ENCODE results near the gene TTC29.
"Not testable (repeated sequence)": the region's sequence is repeated elsewhere in the genome, so short reads cannot be mapped to it uniquely, and the experiment has no call there.

TTC29 gene

GRCh38 chr4:146674829-146675570 lies 270.7 kb downstream of the TTC29 start:
- no peaks in the 10 kb centered on the region for H3K36me3 ChIP-seq

GRCh38 chr4:146663968-146664311 lies 281.7 kb downstream of the TTC29 start:
- DNase-seq; H3K4me1 ChIP-seq; H3K9me3 ChIP-seq; H3K4me3 ChIP-seq (ENCODE audit: low read depth, low read length); H3K36me3 ChIP-seq: not testable (repeated sequence)
- H3K27me3 ChIP-seq = peaks cover 18% of the 10 kb centered on the region

More at GRCh38 chr4:146674829-146675570, 270.7 kb downstream of the TTC29 start:
- Histone ChIP-seq H3K9me3 (no peaks in the 10 kb centered on the region), H3K27me3 (peaks cover 3% of the 10 kb centered on the region; the same call in 1 of the 2 replicates), H3K4me3 (ENCODE audit: low read depth, low read length) (no peak overlapping the region), H3K4me1 (no peaks in the 10 kb centered on the region)
- DNase-seq = no peak
- TF ChIP-seq, protein P1, sequence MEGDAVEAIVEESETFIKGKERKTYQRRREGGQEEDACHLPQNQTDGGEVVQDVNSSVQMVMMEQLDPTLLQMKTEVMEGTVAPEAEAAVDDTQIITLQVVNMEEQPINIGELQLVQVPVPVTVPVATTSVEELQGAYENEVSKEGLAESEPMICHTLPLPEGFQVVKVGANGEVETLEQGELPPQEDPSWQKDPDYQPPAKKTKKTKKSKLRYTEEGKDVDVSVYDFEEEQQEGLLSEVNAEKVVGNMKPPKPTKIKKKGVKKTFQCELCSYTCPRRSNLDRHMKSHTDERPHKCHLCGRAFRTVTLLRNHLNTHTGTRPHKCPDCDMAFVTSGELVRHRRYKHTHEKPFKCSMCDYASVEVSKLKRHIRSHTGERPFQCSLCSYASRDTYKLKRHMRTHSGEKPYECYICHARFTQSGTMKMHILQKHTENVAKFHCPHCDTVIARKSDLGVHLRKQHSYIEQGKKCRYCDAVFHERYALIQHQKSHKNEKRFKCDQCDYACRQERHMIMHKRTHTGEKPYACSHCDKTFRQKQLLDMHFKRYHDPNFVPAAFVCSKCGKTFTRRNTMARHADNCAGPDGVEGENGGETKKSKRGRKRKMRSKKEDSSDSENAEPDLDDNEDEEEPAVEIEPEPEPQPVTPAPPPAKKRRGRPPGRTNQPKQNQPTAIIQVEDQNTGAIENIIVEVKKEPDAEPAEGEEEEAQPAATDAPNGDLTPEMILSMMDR (IDR thresholded peaks at IDR 0.05; ENCODE audit: low read depth, low read length) = no peak

GRCh38 chr4:146661367-146661766 lies 284.3 kb downstream of the TTC29 start:
- H3K4me1 ChIP-seq = no peaks in the 10 kb centered on the region
- peak; percentile 48 for DNase-seq
- TF ChIP-seq, protein P1 (IDR thresholded peaks at IDR 0.05; ENCODE audit: low read depth, low read length) = no peak
- no peak overlapping the region for H3K4me3 ChIP-seq (ENCODE audit: low read depth, low read length)
- H3K27me3 ChIP-seq = peaks cover 24% of the 10 kb centered on the region
- H3K36me3 ChIP-seq = no peaks in the 10 kb centered on the region
- H3K9me3 ChIP-seq = no peaks in the 10 kb centered on the region
